ENCODE data around the gene SLC44A2.

- TF ChIP-seq, protein P1, sequence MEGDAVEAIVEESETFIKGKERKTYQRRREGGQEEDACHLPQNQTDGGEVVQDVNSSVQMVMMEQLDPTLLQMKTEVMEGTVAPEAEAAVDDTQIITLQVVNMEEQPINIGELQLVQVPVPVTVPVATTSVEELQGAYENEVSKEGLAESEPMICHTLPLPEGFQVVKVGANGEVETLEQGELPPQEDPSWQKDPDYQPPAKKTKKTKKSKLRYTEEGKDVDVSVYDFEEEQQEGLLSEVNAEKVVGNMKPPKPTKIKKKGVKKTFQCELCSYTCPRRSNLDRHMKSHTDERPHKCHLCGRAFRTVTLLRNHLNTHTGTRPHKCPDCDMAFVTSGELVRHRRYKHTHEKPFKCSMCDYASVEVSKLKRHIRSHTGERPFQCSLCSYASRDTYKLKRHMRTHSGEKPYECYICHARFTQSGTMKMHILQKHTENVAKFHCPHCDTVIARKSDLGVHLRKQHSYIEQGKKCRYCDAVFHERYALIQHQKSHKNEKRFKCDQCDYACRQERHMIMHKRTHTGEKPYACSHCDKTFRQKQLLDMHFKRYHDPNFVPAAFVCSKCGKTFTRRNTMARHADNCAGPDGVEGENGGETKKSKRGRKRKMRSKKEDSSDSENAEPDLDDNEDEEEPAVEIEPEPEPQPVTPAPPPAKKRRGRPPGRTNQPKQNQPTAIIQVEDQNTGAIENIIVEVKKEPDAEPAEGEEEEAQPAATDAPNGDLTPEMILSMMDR (IDR thresholded peaks at IDR 0.05; ENCODE audit: insufficient read depth, low read length, poor library complexity, severe bottlenecking) = no peak
- TF ChIP-seq EZH2phosphoT487 (conservative IDR thresholded peaks at IDR 0.05; ENCODE audit: low read length) = no peak
Observed at GRCh38 chr19:10646456-10647159, 21.3 kb downstream of the SLC44A2 start.

All from SU-DHL-6 (cell line).